Activated T-helper 2 cell treated with anti-CD3 and anti-CD28 coated beads, Interferon-gamma antibody, Interleukin-2, Interleukin-4, amounts not matched to agents 10 μg/mL and 5 μg/mL and 100 μg/mL, durations not matched to agents 14 hours and 24 hours and 36 hours (primary cell): ENCODE results near the gene OR9Q1. TPM values are rescaled to one million over a fixed set of nuclear protein-coding genes. Genes with fewer than 3 reads are reported as not detected.

ENCODE experiments used
- DNase-seq: peaks from one replicate; pipeline ENCODE4 v3.0.0; 2021; ENCODE audit warnings: low spot score
- H3K27ac Mint-ChIP-seq: one replicate; pipeline ENCODE4 v1.8.0; 2021; ENCODE audit warnings: mixed read lengths
- H3K27me3 Mint-ChIP-seq: one replicate; pipeline ENCODE4 v1.8.0; 2021; ENCODE audit warnings: low read depth, mixed read lengths
- H3K36me3 Mint-ChIP-seq: one replicate; pipeline ENCODE4 v1.8.0; 2021; ENCODE audit warnings: low read depth, mixed read lengths
- H3K4me1 Mint-ChIP-seq: one replicate; pipeline ENCODE4 v1.8.0; 2021; ENCODE audit warnings: low read depth, mixed read lengths
- H3K4me3 Mint-ChIP-seq: one replicate; pipeline ENCODE4 v1.8.0; 2021; ENCODE audit warnings: low read depth, mild to moderate bottlenecking, moderate library complexity, mixed read lengths
- H3K9me3 Mint-ChIP-seq: one replicate; pipeline ENCODE4 v1.8.0; 2021; ENCODE audit warnings: mixed read lengths
- intact Hi-C: fragments of 100-400 bp; cut with micrococcal nuclease; formaldehyde crosslinking; loops from one replicate; pipeline ENCODE4 v1.15.1; 2023
- total RNA-seq: library from RNA; stranded (reverse); gene quantifications from 2 replicates; pipeline ENCODE4 v1.2.3, GENCODE V29; 2022

Gene OR9Q1
- total RNA-seq, 1 donor from 2014 or later, result not detected

- no peaks in the 10 kb centered on the region for H3K9me3 Mint-ChIP-seq
- no peaks in the 10 kb centered on the region for H3K27me3 Mint-ChIP-seq
- H3K36me3 Mint-ChIP-seq, result no peaks in the 10 kb centered on the region
- no peaks in the 10 kb centered on the region for H3K4me1 Mint-ChIP-seq
- DNase-seq, result no peak
- no peak overlapping the region for H3K4me3 Mint-ChIP-seq
- H3K27ac Mint-ChIP-seq, result no peak overlapping the region
- intact Hi-C loops, result no loop called here
Measured at GRCh38 chr11:58047818-58048217, 24.1 kb downstream of the OR9Q1 start.

DNA sequence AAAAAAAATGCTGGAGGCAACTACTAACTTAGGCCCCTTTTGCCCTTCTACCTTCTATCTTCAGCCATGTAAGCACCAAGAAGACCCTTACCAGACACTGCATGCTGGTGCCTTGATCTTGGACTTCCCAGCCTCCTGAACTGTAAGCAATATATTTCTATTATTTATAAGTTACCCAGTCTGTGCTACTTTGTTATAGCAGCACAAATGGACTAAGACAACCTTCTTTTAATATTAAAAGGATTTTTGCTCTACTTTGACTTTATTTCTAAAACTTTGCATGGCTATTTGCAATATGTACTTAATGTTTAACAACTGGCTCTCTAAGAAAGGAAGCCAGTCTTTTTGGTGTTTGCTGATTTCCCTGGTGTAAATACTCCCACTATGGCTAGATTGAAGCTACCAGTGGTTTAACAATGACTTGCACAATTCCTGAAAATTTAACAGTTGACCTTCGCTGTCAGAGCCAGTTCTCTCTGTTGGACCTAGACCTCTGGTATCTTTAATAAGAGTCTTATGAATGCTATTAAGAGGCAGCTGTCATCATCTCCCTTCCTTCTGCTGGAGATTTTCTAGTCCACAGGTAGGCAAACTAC is 32.2 kb downstream of the OR9Q1 start:
- Mint-ChIP-seq H3K9me3 (no peaks in the 10 kb centered on the region), H3K36me3 (no peaks in the 10 kb centered on the region), H3K4me3 (no peak overlapping the region), H3K27me3 (no peaks in the 10 kb centered on the region), H3K27ac (no peak overlapping the region), H3K4me1 (no peaks in the 10 kb centered on the region)
- DNase-seq, result no peak
- intact Hi-C loops, result no loop called here

GRCh38 chr11:58057481-58057880 is 33.8 kb downstream of the OR9Q1 start:
- no peak overlapping the region for H3K4me3 Mint-ChIP-seq
- H3K9me3 Mint-ChIP-seq, result no peaks in the 10 kb centered on the region
- no peaks in the 10 kb centered on the region for H3K36me3 Mint-ChIP-seq
- H3K27me3 Mint-ChIP-seq, result no peaks in the 10 kb centered on the region
- DNase-seq, result no peak
- H3K4me1 Mint-ChIP-seq, result no peaks in the 10 kb centered on the region
- intact Hi-C loops, result no loop called here
- H3K27ac Mint-ChIP-seq, result no peak overlapping the region

DNA sequence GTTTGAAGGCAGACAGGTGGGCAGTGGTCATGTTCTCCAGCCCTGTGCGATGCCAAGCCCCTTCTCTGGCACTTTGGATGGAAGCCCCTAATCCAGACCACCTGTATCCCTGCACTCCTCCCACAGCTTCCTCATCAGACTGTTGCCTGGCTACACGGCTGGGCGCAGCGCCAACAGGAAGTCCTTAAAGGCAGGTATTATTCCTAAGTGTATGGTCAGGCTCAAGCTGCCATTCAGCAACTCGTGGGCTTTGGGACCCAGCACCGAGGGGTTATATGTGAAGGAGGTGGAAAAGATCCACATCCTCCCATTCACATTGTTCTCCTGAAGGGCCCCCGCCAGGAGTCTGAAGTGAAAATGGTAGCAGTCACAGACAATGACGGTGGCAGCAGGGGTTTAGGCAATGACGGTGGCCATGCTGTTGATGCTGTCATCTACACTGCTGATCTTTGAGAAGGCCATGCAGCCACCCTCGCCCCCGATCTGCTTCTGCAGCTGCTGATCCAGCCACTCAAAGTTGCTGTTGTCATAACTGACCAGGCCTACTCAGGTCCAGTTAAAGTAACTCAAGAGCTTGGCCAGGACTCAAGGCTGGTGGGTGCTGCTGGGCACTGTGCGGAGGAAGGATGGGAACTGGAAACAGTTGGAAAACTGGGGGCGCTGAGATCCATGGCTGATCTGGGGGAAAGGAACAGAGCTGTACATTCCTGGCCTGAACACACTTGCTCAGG is 34.8 kb downstream of the OR9Q1 start:
- DNase-seq, result no peak
- Mint-ChIP-seq H3K4me1 (no peaks in the 10 kb centered on the region), H3K27me3 (no peaks in the 10 kb centered on the region), H3K9me3 (no peaks in the 10 kb centered on the region), H3K27ac (no peak overlapping the region), H3K36me3 (no peaks in the 10 kb centered on the region), H3K4me3 (no peak overlapping the region)
- intact Hi-C loops, result no loop called here

DNA sequence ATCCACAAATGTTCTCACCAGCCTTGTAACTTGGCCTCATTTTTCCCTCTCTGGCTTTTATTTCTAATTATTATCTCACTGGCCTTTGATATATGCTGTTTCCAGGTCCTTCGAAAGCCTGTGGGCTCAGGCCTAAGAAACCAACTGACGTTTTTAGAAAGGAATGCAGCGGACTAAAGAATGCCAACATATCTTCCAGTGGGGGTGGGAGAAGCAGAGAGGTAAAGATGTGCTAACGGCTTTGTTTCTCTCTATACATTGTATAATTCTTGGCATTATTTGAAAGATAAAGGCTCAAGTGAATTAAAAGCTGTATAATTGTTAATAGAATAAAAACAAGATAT is 35.3 kb downstream of the OR9Q1 start:
- H3K36me3 Mint-ChIP-seq, result no peaks in the 10 kb centered on the region
- no peaks in the 10 kb centered on the region for H3K9me3 Mint-ChIP-seq
- no peak overlapping the region for H3K27ac Mint-ChIP-seq
- intact Hi-C loops, result no loop called here
- no peaks in the 10 kb centered on the region for H3K27me3 Mint-ChIP-seq
- H3K4me3 Mint-ChIP-seq, result no peak overlapping the region
- DNase-seq, result no peak
- no peaks in the 10 kb centered on the region for H3K4me1 Mint-ChIP-seq

- no peak overlapping the region for H3K4me3 Mint-ChIP-seq
- H3K4me1 Mint-ChIP-seq, result no peaks in the 10 kb centered on the region
- no peaks in the 10 kb centered on the region for H3K9me3 Mint-ChIP-seq
- DNase-seq, result no peak
- intact Hi-C loops, result no loop called here
- no peaks in the 10 kb centered on the region for H3K27me3 Mint-ChIP-seq
- H3K36me3 Mint-ChIP-seq, result no peaks in the 10 kb centered on the region
- H3K27ac Mint-ChIP-seq, result no peak overlapping the region
Measured at GRCh38 chr11:58060535-58060934, 36.9 kb downstream of the OR9Q1 start.

DNA sequence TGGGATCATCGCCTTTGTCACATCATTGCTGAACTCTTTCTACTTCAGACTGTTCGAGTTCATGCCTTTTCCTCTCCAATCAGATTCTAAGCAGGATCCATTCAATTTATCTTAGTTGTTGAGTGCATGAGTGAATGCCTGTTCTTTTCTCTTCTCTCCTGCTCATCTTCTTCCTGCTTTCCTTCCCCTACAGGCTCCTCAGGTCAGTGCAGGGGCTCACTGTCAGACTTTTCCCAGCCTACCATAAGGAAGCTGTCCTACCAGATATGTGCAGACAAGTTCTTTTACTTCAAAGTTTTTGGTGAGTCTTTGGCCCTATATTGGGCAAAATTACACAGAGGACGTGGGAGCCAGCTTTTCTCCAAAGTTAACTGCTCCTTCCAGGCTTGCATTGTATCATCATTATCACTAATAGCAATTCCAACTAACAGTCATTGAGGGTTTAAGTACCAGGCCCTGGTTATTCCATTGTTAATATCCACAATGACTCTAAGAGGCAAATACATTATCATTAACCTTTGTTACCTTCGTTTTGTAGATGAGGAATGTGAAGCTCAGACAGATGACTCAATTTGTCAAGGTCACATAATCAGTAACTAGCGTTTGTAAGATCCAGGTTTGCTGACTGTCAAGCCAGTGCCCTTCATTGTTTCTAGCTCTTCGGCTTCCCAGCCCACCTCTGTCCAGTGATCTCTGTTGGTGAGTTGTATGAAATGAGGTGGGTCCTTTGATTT is 37.4 kb downstream of the OR9Q1 start:
- DNase-seq, result no peak
- Mint-ChIP-seq H3K27me3 (no peaks in the 10 kb centered on the region), H3K4me3 (no peak overlapping the region), H3K9me3 (no peaks in the 10 kb centered on the region), H3K4me1 (no peaks in the 10 kb centered on the region), H3K36me3 (no peaks in the 10 kb centered on the region), H3K27ac (no peak overlapping the region)
- intact Hi-C loops, result no loop called here

- Mint-ChIP-seq H3K27me3 (no peaks in the 10 kb centered on the region), H3K9me3 (no peaks in the 10 kb centered on the region), H3K4me3 (no peak overlapping the region), H3K36me3 (no peaks in the 10 kb centered on the region), H3K4me1 (no peaks in the 10 kb centered on the region), H3K27ac (no peak overlapping the region)
- intact Hi-C loops, result no loop called here
- DNase-seq, result no peak
Measured at GRCh38 chr11:58061813-58062212, 38.1 kb downstream of the OR9Q1 start.

DNA sequence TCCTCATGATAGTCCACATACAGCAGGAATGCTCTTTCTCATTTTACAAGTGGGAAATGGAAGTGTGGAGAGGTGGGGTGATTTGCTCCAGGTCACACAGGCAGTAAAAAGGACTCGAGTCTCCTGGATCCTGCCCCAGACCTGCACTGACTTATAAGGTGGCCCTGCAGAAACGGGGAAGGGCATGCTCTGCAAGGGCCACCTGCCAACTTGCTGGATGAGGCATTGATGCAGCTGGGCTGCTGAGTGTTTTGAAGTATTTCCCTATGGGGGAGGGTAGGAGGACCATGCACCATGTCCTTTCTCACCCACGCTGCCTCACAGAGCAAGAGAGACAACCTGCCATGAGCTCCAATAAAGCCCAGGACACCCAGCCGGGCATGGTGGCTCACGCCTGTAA is 44.0 kb downstream of the OR9Q1 start:
- no peaks in the 10 kb centered on the region for H3K9me3 Mint-ChIP-seq
- DNase-seq, result no peak
- H3K36me3 Mint-ChIP-seq, result no peaks in the 10 kb centered on the region
- intact Hi-C loops, result no loop called here
- H3K4me1 Mint-ChIP-seq, result no peaks in the 10 kb centered on the region
- no peak overlapping the region for H3K4me3 Mint-ChIP-seq
- H3K27ac Mint-ChIP-seq, result no peak overlapping the region
- no peaks in the 10 kb centered on the region for H3K27me3 Mint-ChIP-seq

DNA sequence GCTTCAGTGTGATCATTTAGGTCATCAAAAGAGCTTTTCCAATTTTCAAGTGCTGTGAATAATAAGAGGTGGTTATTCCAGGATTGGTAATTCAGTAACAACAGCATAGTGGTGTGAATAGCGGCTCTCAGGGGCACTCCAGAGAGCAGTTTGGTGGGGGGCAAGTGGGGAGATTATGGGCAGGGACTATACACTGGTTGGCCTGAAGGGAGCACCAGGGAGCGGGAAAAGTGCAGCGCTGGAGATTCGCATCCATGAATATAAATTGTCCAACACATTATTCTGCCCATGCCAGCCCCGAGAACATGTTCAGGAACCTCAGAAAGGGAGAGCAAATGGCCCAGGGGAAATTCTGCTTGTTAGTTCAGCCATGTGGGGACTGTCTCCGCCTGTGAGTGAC is 45.0 kb downstream of the OR9Q1 start:
- Mint-ChIP-seq H3K27ac (no peak overlapping the region), H3K4me3 (no peak overlapping the region), H3K27me3 (no peaks in the 10 kb centered on the region), H3K9me3 (no peaks in the 10 kb centered on the region), H3K36me3 (no peaks in the 10 kb centered on the region), H3K4me1 (no peaks in the 10 kb centered on the region)
- no peak for DNase-seq
- intact Hi-C loops, result no loop called here

GRCh38 chr11:58070585-58070984 is 46.9 kb downstream of the OR9Q1 start:
- Mint-ChIP-seq H3K27ac (no peak overlapping the region), H3K27me3 (no peaks in the 10 kb centered on the region), H3K36me3 (no peaks in the 10 kb centered on the region), H3K4me3 (no peak overlapping the region), H3K4me1 (no peaks in the 10 kb centered on the region), H3K9me3 (peaks cover 4% of the 10 kb centered on the region)
- DNase-seq, result no peak
- intact Hi-C loops, result no loop called here

GRCh38 chr11:58075781-58076180 is 52.1 kb downstream of the OR9Q1 start:
- peaks cover 4% of the 10 kb centered on the region for H3K9me3 Mint-ChIP-seq
- H3K27ac Mint-ChIP-seq, result no peak overlapping the region
- no peaks in the 10 kb centered on the region for H3K27me3 Mint-ChIP-seq
- intact Hi-C loops, result no loop called here
- H3K36me3 Mint-ChIP-seq, result no peaks in the 10 kb centered on the region
- no peak for DNase-seq
- no peak overlapping the region for H3K4me3 Mint-ChIP-seq
- no peaks in the 10 kb centered on the region for H3K4me1 Mint-ChIP-seq

- no peak for DNase-seq
- intact Hi-C loops, result no loop called here
- peaks cover 10% of the 10 kb centered on the region for H3K9me3 Mint-ChIP-seq
Measured at GRCh38 chr11:58086528-58086927, 62.8 kb downstream of the OR9Q1 start.

More at GRCh38 chr11:58086528-58086927, 62.8 kb downstream of the OR9Q1 start:
- Mint-ChIP-seq H3K4me3 (no peak overlapping the region), H3K36me3 (no peaks in the 10 kb centered on the region), H3K27me3 (no peaks in the 10 kb centered on the region), H3K27ac (no peak overlapping the region), H3K4me1 (no peaks in the 10 kb centered on the region)
